SK-N-MC (cell line): ENCODE data around the gene ALG9.

Experiments used
- EZH2 ChIP-seq: fragments of 200-600 bp; sonication (generic); IDR thresholded peaks from one replicate; pipeline ENCODE4 v1.6.1; 2017; ENCODE audit warnings: antibody characterized with exemption
- FOXP2 ChIP-seq: optimal IDR thresholded peaks from 2 replicates; pipeline ENCODE3; 2011; ENCODE audit warnings: mild to moderate bottlenecking, moderate library complexity; ENCODE audit not compliant: insufficient read depth; ENCODE audit errors: extremely low read length, control extremely low read depth
- POLR2AphosphoS5 ChIP-seq: IDR thresholded peaks from 2 replicates; pipeline ENCODE4 v1.6.1; 2012; ENCODE audit warnings: mild to moderate bottlenecking, low read depth, low read length, borderline replicate concordance

DNA sequence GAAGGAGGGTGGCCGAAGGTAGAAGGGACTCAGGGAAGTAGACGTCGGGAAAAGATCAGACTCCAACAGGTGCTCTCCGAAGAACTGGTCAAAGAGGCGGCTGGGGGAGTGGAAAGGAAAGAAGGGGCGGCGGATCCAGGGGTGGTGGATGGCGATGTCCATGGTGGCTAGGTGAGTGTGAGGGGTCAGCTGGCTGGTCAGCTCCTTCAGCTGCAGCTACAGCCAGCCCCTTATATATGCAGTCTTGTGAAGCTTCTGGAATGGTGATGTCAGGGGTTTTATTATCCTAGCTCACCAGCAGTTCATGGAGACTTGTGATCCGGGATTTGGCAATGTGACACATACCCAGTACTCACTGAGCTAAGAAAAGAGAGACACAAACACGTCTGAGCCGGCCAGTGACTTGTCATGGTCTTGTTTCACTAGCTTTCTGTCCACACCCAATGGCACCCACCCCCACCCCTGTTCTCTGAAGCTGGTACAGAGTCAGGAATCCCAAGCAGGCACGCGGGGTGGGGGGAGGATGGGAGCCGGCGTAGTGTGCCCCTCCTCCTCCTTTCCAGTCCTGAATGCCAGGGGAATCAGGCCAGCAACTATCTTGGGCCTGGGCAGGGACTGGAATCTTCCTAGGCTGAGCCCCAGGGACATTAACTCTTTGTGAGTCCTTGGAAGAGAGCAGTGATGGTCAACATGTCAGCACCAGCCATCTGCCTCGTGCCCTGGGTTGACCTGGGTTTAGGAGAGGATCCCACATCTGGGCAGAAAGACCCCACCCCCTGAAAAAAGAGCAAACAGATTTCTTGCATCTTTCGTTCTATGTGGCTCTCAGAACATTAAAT lies 40.4 kb upstream of the ALG9 start, which contains the start of gene CRYAB:
- TF ChIP-seq POLR2AphosphoS5 (no peak), EZH2 (no peak), FOXP2 (no peak)
